ENCODE data around the gene MAGEB1.

MAGEB1 gene

DNA sequence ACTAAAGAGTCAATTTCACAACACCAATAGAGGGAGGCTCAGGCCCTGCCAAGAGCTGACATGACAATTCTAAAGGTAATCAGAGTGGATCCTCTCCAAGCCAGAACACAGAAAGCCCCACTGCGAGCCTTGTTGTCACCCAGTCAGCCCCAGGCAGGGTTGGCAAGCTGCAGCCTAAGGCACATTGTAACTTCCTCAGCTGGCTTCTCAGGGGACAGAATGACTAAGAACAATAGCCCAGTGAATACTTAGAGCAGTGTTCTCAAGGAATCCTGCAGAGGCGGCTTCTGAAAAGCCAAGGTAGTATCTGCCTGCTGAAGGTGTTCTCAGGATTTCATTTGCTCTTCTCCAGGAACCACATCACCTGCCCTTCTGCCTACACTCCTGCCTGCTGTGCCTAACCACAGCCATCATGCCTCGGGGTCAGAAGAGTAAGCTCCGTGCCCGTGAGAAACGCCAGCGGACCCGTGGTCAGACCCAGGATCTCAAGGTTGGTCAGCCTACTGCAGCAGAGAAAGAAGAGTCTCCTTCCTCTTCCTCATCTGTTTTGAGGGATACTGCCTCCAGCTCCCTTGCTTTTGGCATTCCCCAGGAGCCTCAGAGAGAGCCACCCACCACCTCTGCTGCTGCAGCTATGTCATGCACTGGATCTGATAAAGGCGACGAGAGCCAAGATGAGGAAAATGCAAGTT, 5.1 kb upstream of the MAGEB1 start, which contains the start of gene MAGEB4:
MAGEB4 (plus strand) TSS at position 277 of the 692 bp plus-strand sequence; CDS start at position 413, 136 bp downstream.
- no peaks in the 10 kb centered on the region for H3K36me3 ChIP-seq (ENCODE audit: control insufficient read depth, insufficient read depth, low read length)
- no peaks in the 10 kb centered on the region for H3K9me3 ChIP-seq (ENCODE audit: control insufficient read depth, low read length)
- DNase-seq: no peak
- H3K4me3 ChIP-seq (ENCODE audit: insufficient read depth, low read depth, low read length, poor library complexity, severe bottlenecking): no peak within 1 kb of the TSS
- H3K27ac ChIP-seq (ENCODE audit: insufficient read depth, low read length, poor library complexity, severe bottlenecking): no peak within 1 kb of the TSS
- H3K27me3 ChIP-seq (replicated peaks; ENCODE audit: control insufficient read depth, insufficient read depth, low read length, poor library complexity, severe bottlenecking): no peaks in the 10 kb centered on the region
- H3K4me1 ChIP-seq (ENCODE audit: control insufficient read depth, insufficient read depth, low read length, poor library complexity, severe bottlenecking): no peaks in the 10 kb centered on the region

DNA sequence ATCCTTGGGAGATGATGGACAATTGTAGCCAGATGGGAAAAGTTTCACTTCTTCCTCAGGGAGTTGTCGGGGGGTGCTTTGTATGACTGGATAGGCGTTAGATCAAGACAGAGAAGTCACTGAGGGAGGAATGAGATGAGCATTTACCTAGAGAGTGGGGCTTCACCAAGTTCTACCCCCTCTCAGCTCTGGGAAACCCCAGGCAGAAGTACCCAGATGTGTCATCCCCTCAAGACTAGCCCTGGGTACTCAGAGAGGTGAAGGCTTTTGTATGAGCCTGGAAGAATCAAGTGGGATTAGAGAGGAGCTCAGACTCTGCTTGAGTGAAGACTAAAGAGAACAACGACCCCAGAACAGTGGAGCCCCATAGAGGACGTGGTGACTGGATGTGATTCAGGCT, 1.9 kb downstream of the MAGEB1 start:
- Histone ChIP-seq H3K36me3 (ENCODE audit: control insufficient read depth, insufficient read depth, low read length) (no peaks in the 10 kb centered on the region), H3K27me3 (replicated peaks; ENCODE audit: control insufficient read depth, insufficient read depth, low read length, poor library complexity, severe bottlenecking) (no peaks in the 10 kb centered on the region), H3K4me3 (ENCODE audit: insufficient read depth, low read depth, low read length, poor library complexity, severe bottlenecking) (no peak overlapping the region), H3K4me1 (ENCODE audit: control insufficient read depth, insufficient read depth, low read length, poor library complexity, severe bottlenecking) (no peaks in the 10 kb centered on the region), H3K27ac (ENCODE audit: insufficient read depth, low read length, poor library complexity, severe bottlenecking) (no peak overlapping the region), H3K9me3 (ENCODE audit: control insufficient read depth, low read length) (no peaks in the 10 kb centered on the region)
- no peak for DNase-seq

DNA sequence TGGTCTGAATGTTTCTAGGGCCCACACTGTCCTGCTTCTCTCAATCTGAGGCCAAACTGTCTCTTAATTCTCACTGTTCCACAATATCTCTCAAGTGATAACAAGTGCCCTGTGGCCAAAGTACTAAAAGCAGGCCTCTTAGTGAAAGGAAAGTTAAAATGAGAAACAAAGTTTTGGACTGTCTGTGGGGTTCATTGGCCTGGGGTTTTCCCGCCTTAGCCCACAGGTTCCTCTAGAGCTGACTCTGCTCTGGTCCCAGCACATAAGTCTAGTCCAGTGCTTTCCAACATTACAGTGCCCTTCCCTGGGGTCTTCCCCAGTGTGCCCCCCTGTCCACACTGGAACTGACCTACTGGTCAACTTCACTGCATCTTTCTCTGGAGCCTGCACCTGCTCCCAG, 6.3 kb downstream of the MAGEB1 start:
- no peak overlapping the region for H3K4me3 ChIP-seq (ENCODE audit: insufficient read depth, low read depth, low read length, poor library complexity, severe bottlenecking)
- no peaks in the 10 kb centered on the region for H3K36me3 ChIP-seq (ENCODE audit: control insufficient read depth, insufficient read depth, low read length)
- no peak overlapping the region for H3K27ac ChIP-seq (ENCODE audit: insufficient read depth, low read length, poor library complexity, severe bottlenecking)
- no peaks in the 10 kb centered on the region for H3K27me3 ChIP-seq (replicated peaks; ENCODE audit: control insufficient read depth, insufficient read depth, low read length, poor library complexity, severe bottlenecking)
- DNase-seq: no peak
- no peaks in the 10 kb centered on the region for H3K4me1 ChIP-seq (ENCODE audit: control insufficient read depth, insufficient read depth, low read length, poor library complexity, severe bottlenecking)
- H3K9me3 ChIP-seq (ENCODE audit: control insufficient read depth, low read length): no peaks in the 10 kb centered on the region

DNA sequence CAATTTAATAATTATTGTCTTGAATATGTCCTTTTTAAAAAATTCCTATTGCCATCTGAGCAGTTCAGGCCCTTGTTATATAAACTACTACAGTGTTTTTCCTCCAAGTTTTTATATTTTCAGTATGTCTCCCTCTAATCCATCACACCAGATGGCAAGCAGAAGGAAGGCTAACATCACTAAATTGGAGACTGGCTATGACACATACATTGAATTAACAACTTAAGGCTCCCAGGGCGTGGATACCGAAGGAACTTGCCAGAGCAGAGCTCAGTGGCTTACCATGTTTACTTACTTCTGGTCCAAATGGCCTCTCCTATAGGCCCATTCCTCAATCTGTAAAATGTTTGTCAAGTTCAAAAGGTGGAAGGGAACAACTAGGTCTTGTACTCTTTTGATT, 13.0 kb downstream of the MAGEB1 start:
- H3K27me3 ChIP-seq (replicated peaks; ENCODE audit: control insufficient read depth, insufficient read depth, low read length, poor library complexity, severe bottlenecking): no peaks in the 10 kb centered on the region
- H3K4me3 ChIP-seq (ENCODE audit: insufficient read depth, low read depth, low read length, poor library complexity, severe bottlenecking): no peak overlapping the region
- H3K4me1 ChIP-seq (ENCODE audit: control insufficient read depth, insufficient read depth, low read length, poor library complexity, severe bottlenecking): no peaks in the 10 kb centered on the region
- no peaks in the 10 kb centered on the region for H3K9me3 ChIP-seq (ENCODE audit: control insufficient read depth, low read length)
- no peak for DNase-seq
- H3K36me3 ChIP-seq (ENCODE audit: control insufficient read depth, insufficient read depth, low read length): no peaks in the 10 kb centered on the region
- H3K27ac ChIP-seq (ENCODE audit: insufficient read depth, low read length, poor library complexity, severe bottlenecking): no peak overlapping the region

DNA sequence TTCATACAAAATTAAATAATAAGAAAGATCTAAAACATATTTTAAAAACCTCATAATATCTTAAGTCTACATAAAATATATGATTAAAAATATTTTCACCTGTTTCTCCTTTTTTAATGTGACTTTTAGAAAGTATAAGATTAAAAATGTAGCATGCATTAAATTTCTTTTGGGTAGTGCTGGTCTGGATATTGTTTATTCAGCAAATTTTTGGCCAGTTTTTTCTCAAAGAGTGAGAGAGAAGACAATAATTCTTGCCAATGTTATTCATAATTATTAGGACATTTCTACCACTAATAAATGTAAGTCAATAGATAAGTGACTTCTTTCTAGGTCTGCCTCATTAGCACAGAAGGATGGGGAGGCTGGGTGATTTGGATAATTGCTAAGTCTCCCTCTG, 14.1 kb downstream of the MAGEB1 start:
- Histone ChIP-seq H3K27me3 (replicated peaks; ENCODE audit: control insufficient read depth, insufficient read depth, low read length, poor library complexity, severe bottlenecking) (no peaks in the 10 kb centered on the region), H3K4me1 (ENCODE audit: control insufficient read depth, insufficient read depth, low read length, poor library complexity, severe bottlenecking) (no peaks in the 10 kb centered on the region), H3K4me3 (ENCODE audit: insufficient read depth, low read depth, low read length, poor library complexity, severe bottlenecking) (no peak overlapping the region), H3K27ac (ENCODE audit: insufficient read depth, low read length, poor library complexity, severe bottlenecking) (no peak overlapping the region), H3K36me3 (ENCODE audit: control insufficient read depth, insufficient read depth, low read length) (no peaks in the 10 kb centered on the region), H3K9me3 (ENCODE audit: control insufficient read depth, low read length) (no peaks in the 10 kb centered on the region)
- DNase-seq: no peak

DNA sequence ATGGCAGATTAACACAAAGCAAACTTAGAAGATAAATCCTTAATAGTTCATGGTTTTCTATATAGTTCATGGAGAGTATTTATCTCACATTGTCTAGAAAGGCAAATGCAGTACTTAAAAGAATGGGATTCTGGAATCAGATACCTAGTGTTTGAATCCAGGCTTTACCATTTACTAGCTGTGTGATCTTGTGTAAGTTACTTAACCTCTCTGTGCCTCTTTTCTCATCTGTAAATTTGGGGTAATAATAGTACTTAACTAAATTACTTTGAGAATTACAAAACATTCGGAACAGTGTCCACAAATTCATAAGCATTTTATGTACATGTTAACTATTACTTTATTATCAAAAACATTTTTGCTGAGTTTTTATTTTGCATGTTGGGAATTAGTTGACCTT, 15.8 kb downstream of the MAGEB1 start:
- no peaks in the 10 kb centered on the region for H3K36me3 ChIP-seq (ENCODE audit: control insufficient read depth, insufficient read depth, low read length)
- no peak overlapping the region for H3K27ac ChIP-seq (ENCODE audit: insufficient read depth, low read length, poor library complexity, severe bottlenecking)
- DNase-seq: no peak
- H3K9me3 ChIP-seq (ENCODE audit: control insufficient read depth, low read length): no peaks in the 10 kb centered on the region
- no peaks in the 10 kb centered on the region for H3K4me1 ChIP-seq (ENCODE audit: control insufficient read depth, insufficient read depth, low read length, poor library complexity, severe bottlenecking)
- H3K27me3 ChIP-seq (replicated peaks; ENCODE audit: control insufficient read depth, insufficient read depth, low read length, poor library complexity, severe bottlenecking): no peaks in the 10 kb centered on the region
- no peak overlapping the region for H3K4me3 ChIP-seq (ENCODE audit: insufficient read depth, low read depth, low read length, poor library complexity, severe bottlenecking)

DNA sequence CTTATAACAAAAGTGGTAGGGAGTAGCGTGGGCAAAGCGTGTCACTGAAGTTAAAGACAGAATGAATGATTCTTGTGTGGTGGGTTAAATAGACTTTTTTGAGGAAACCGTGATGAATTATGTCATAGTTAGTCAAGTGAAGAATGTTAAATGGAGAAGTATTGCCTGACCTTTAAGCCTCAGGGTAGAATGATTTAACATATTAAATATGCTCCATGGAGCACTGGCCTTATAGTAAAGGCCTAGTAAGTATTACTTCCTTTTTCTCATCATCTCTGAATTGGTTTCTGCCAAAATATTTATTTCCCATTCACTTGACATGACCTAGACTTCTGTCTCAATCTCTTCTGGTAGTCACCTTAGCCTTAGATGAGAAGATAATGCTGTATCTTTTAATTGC, 23.7 kb downstream of the MAGEB1 start:
- DNase-seq: no peak
- Histone ChIP-seq H3K36me3 (ENCODE audit: control insufficient read depth, insufficient read depth, low read length) (no peaks in the 10 kb centered on the region), H3K27ac (ENCODE audit: insufficient read depth, low read length, poor library complexity, severe bottlenecking) (no peak overlapping the region), H3K9me3 (ENCODE audit: control insufficient read depth, low read length) (no peaks in the 10 kb centered on the region), H3K4me3 (ENCODE audit: insufficient read depth, low read depth, low read length, poor library complexity, severe bottlenecking) (no peak overlapping the region), H3K27me3 (replicated peaks; ENCODE audit: control insufficient read depth, insufficient read depth, low read length, poor library complexity, severe bottlenecking) (no peaks in the 10 kb centered on the region), H3K4me1 (ENCODE audit: control insufficient read depth, insufficient read depth, low read length, poor library complexity, severe bottlenecking) (no peaks in the 10 kb centered on the region)

DNA sequence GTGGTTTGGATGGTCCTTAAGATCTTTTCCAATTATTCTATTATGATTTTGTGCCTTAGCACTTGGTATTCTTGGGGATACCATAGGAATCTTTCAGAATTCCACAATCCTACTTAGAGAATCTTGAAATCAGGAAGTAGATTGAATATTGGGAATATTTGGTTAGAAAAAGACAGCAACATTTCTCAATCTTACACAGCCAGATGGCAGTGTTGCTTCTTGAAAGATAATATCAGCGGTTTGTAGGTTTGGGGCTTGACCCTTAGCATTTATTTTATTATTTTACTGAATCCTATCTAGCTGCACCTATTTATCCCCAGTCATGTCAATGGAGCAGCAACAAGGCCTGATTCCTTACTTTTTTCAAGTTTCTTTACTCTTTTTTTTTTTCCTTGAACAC, 28.6 kb downstream of the MAGEB1 start:
- no peaks in the 10 kb centered on the region for H3K27me3 ChIP-seq (replicated peaks; ENCODE audit: control insufficient read depth, insufficient read depth, low read length, poor library complexity, severe bottlenecking)
- no peaks in the 10 kb centered on the region for H3K4me1 ChIP-seq (ENCODE audit: control insufficient read depth, insufficient read depth, low read length, poor library complexity, severe bottlenecking)
- no peak overlapping the region for H3K27ac ChIP-seq (ENCODE audit: insufficient read depth, low read length, poor library complexity, severe bottlenecking)
- DNase-seq: no peak
- no peaks in the 10 kb centered on the region for H3K36me3 ChIP-seq (ENCODE audit: control insufficient read depth, insufficient read depth, low read length)
- H3K4me3 ChIP-seq (ENCODE audit: insufficient read depth, low read depth, low read length, poor library complexity, severe bottlenecking): no peak overlapping the region
- no peaks in the 10 kb centered on the region for H3K9me3 ChIP-seq (ENCODE audit: control insufficient read depth, low read length)

DNA sequence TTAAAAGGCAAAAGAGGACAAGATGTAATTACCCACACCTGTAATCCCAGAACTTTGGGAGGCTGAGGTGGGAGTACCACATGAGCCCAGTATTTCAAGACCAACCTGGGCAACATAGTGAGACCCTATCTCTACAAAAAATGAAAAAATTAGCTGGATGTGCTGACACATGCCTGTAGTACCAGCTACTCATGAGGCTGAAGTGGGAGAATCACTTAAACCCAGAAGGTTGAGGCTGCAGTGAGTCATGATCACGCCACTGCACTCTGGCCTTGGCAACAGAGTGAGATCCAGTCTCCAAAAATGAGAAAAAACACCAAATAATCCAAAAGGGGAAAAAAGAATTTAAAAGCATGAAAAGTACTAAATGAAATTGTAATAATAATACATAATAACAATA, 31.4 kb downstream of the MAGEB1 start:
- no peaks in the 10 kb centered on the region for H3K4me1 ChIP-seq (ENCODE audit: control insufficient read depth, insufficient read depth, low read length, poor library complexity, severe bottlenecking)
- no peaks in the 10 kb centered on the region for H3K27me3 ChIP-seq (replicated peaks; ENCODE audit: control insufficient read depth, insufficient read depth, low read length, poor library complexity, severe bottlenecking)
- no peaks in the 10 kb centered on the region for H3K9me3 ChIP-seq (ENCODE audit: control insufficient read depth, low read length)
- no peak overlapping the region for H3K27ac ChIP-seq (ENCODE audit: insufficient read depth, low read length, poor library complexity, severe bottlenecking)
- no peak overlapping the region for H3K4me3 ChIP-seq (ENCODE audit: insufficient read depth, low read depth, low read length, poor library complexity, severe bottlenecking)
- no peak for DNase-seq
- no peaks in the 10 kb centered on the region for H3K36me3 ChIP-seq (ENCODE audit: control insufficient read depth, insufficient read depth, low read length)

DNA sequence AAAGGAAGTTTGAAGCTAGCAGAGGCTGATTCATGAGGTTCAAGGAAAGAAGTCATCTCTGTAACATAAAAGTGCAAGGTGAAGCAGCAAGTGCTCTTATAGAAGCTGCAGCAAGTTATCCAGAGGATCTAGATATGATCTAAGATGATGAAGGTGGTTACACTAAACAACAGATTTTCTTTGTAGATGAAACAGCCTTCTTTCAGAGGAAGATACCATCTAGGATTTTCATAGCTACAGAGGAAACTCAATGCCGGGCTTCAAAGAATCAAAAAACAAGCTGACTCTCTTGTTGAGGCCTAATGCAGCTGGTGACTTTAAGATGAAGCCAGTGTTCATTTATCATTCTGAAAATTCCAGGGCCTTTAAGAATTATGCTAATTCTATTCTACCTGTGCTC, 33.5 kb downstream of the MAGEB1 start:
- Histone ChIP-seq H3K36me3 (ENCODE audit: control insufficient read depth, insufficient read depth, low read length) (no peaks in the 10 kb centered on the region), H3K4me3 (ENCODE audit: insufficient read depth, low read depth, low read length, poor library complexity, severe bottlenecking) (no peak overlapping the region), H3K4me1 (ENCODE audit: control insufficient read depth, insufficient read depth, low read length, poor library complexity, severe bottlenecking) (no peaks in the 10 kb centered on the region), H3K27ac (ENCODE audit: insufficient read depth, low read length, poor library complexity, severe bottlenecking) (no peak overlapping the region), H3K9me3 (ENCODE audit: control insufficient read depth, low read length) (no peaks in the 10 kb centered on the region), H3K27me3 (replicated peaks; ENCODE audit: control insufficient read depth, insufficient read depth, low read length, poor library complexity, severe bottlenecking) (no peaks in the 10 kb centered on the region)
- DNase-seq: no peak

All from effector memory CD4-positive, alpha-beta T cell (primary cell).